Measurements from ENCODE around the gene ZIM2. TPM values are rescaled to one million over a fixed set of nuclear protein-coding genes. Genes with fewer than 3 reads are reported as not detected.

Gene ZIM2
- total RNA-seq, 1 donor from 2014 or later, result not detected

GRCh38 chr19:56877069-56877715, 36.7 kb upstream of the ZIM2 start:
- no peak for DNase-seq
- H3K27ac Mint-ChIP-seq (ENCODE audit: unreplicated experiment), result no peak overlapping the region
- no peaks in the 10 kb centered on the region for H3K4me1 Mint-ChIP-seq (ENCODE audit: low read depth, unreplicated experiment)
- peaks cover 8% of the 10 kb centered on the region for H3K9me3 Mint-ChIP-seq (ENCODE audit: unreplicated experiment)
- H3K4me3 Mint-ChIP-seq (ENCODE audit: unreplicated experiment), result no peak overlapping the region
- peaks cover 4% of the 10 kb centered on the region for H3K27me3 Mint-ChIP-seq (ENCODE audit: unreplicated experiment)
- H3K36me3 Mint-ChIP-seq (ENCODE audit: unreplicated experiment), result peaks cover 19% of the 10 kb centered on the region
- no peak for TF ChIP-seq CTCF (IDR thresholded peaks at IDR 0.05; ENCODE audit: partially characterized antibody, unreplicated experiment)

GRCh38 chr19:56875717-56876116, 35.2 kb upstream of the ZIM2 start:
- Mint-ChIP-seq H3K4me3 (ENCODE audit: unreplicated experiment) (no peak overlapping the region), H3K27me3 (ENCODE audit: unreplicated experiment) (peaks cover 4% of the 10 kb centered on the region), H3K27ac (ENCODE audit: unreplicated experiment) (no peak overlapping the region), H3K36me3 (ENCODE audit: unreplicated experiment) (peaks cover 15% of the 10 kb centered on the region), H3K4me1 (ENCODE audit: low read depth, unreplicated experiment) (no peaks in the 10 kb centered on the region), H3K9me3 (ENCODE audit: unreplicated experiment) (peaks cover 8% of the 10 kb centered on the region)
- TF ChIP-seq CTCF (IDR thresholded peaks at IDR 0.05; ENCODE audit: partially characterized antibody, unreplicated experiment), result no peak
- no peak for DNase-seq

- H3K36me3 Mint-ChIP-seq (ENCODE audit: unreplicated experiment), result peaks cover 17% of the 10 kb centered on the region
- no peak for DNase-seq
- H3K27ac Mint-ChIP-seq (ENCODE audit: unreplicated experiment), result no peak overlapping the region
- peaks cover 6% of the 10 kb centered on the region for H3K27me3 Mint-ChIP-seq (ENCODE audit: unreplicated experiment)
- no peak overlapping the region for H3K4me3 Mint-ChIP-seq (ENCODE audit: unreplicated experiment)
- TF ChIP-seq CTCF (IDR thresholded peaks at IDR 0.05; ENCODE audit: partially characterized antibody, unreplicated experiment), result no peak
- H3K4me1 Mint-ChIP-seq (ENCODE audit: low read depth, unreplicated experiment), result no peaks in the 10 kb centered on the region
- H3K9me3 Mint-ChIP-seq (ENCODE audit: unreplicated experiment), result peaks cover 11% of the 10 kb centered on the region
Observed at GRCh38 chr19:56874530-56874929, 34.0 kb upstream of the ZIM2 start.

GRCh38 chr19:56873493-56873892, 33.0 kb upstream of the ZIM2 start:
- Mint-ChIP-seq H3K36me3 (ENCODE audit: unreplicated experiment) (peaks cover 17% of the 10 kb centered on the region), H3K27me3 (ENCODE audit: unreplicated experiment) (peaks cover 6% of the 10 kb centered on the region), H3K4me3 (ENCODE audit: unreplicated experiment) (no peak overlapping the region), H3K27ac (ENCODE audit: unreplicated experiment) (no peak overlapping the region), H3K4me1 (ENCODE audit: low read depth, unreplicated experiment) (no peaks in the 10 kb centered on the region), H3K9me3 (ENCODE audit: unreplicated experiment) (peaks cover 11% of the 10 kb centered on the region)
- TF ChIP-seq CTCF (IDR thresholded peaks at IDR 0.05; ENCODE audit: partially characterized antibody, unreplicated experiment), result no peak
- DNase-seq, result no peak

- no peak overlapping the region for H3K4me3 Mint-ChIP-seq (ENCODE audit: unreplicated experiment)
- peaks cover 10% of the 10 kb centered on the region for H3K36me3 Mint-ChIP-seq (ENCODE audit: unreplicated experiment)
- H3K4me1 Mint-ChIP-seq (ENCODE audit: low read depth, unreplicated experiment), result no peaks in the 10 kb centered on the region
- H3K9me3 Mint-ChIP-seq (ENCODE audit: unreplicated experiment), result peaks cover 11% of the 10 kb centered on the region
- no peak for TF ChIP-seq CTCF (IDR thresholded peaks at IDR 0.05; ENCODE audit: partially characterized antibody, unreplicated experiment)
- peaks cover 6% of the 10 kb centered on the region for H3K27me3 Mint-ChIP-seq (ENCODE audit: unreplicated experiment)
- no peak for DNase-seq
- no peak overlapping the region for H3K27ac Mint-ChIP-seq (ENCODE audit: unreplicated experiment)
Observed at GRCh38 chr19:56869886-56870285, 29.4 kb upstream of the ZIM2 start.

Measured in glutamatergic neuron (in vitro differentiated cells).